Activated naive CD4-positive, alpha-beta T cell treated with anti-CD3 and anti-CD28 coated beads, Interleukin-2, amount 50 U/mL, for 24 hours (primary cell): Measurements from ENCODE around the gene TSKU.

Experiments used
- H3K27ac Mint-ChIP-seq: one replicate; pipeline ENCODE4 v1.8.0; 2021; ENCODE audit warnings: mild to moderate bottlenecking, mixed read lengths
- H3K27me3 Mint-ChIP-seq: one replicate; pipeline ENCODE4 v1.8.0; 2021; ENCODE audit warnings: mixed read lengths
- H3K36me3 Mint-ChIP-seq: one replicate; pipeline ENCODE4 v1.8.0; 2021; ENCODE audit warnings: mixed read lengths
- H3K4me1 Mint-ChIP-seq: one replicate; pipeline ENCODE4 v1.8.0; 2021; ENCODE audit warnings: mixed read lengths
- H3K4me3 Mint-ChIP-seq: one replicate; pipeline ENCODE4 v1.8.0; 2021; ENCODE audit warnings: mild to moderate bottlenecking, mixed read lengths
- H3K9me3 Mint-ChIP-seq: one replicate; pipeline ENCODE4 v1.8.0; 2021; ENCODE audit warnings: mixed read lengths

Gene TSKU

DNA sequence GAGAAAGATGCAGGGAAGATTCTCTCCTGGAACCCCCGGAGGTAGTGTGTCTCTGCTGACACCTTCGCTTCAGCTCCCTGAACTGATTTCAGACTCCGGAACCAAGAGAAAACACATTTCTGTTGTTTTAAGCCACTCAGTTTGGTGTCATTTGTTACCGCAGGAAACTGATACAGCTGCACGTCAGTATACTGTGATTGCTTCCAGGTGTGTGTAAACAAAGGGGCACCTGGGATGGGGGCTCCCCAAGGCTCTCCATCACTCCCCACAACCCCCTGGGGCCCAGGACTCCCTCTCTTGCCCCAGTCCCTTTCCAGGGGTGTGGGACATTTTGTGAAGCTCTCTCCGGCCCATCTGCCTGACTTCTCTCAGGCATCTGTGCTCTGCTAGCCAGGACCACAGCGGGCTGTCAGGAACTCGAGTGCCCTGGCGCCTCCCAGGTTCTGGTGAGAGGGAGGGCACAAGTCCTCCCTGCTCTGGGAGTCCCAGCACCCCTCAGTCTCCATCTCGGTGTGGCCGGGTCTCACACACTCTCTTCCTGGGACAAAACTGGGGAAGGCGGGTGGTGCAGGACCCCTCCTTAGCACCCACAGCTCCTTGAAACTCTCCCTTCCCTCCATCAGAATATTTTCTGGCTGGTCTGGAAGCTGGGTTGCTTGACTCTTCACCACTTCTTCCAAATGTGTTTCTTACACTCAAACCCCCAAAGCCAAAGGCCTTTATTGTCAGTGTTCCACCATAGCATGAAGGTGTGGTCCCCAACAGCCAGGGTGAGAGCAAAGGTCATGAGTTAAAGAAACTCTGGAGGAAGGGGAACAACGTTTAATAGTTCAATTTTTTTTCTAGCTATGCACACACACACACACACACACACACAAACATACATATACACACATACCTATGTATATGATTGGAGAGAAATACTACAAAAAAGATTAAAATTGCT, 35.0 kb upstream of the TSKU start:
- H3K9me3 Mint-ChIP-seq: no peaks in the 10 kb centered on the region
- H3K4me3 Mint-ChIP-seq: no peak overlapping the region
- H3K27ac Mint-ChIP-seq: no peak overlapping the region
- no peaks in the 10 kb centered on the region for H3K36me3 Mint-ChIP-seq
- no peaks in the 10 kb centered on the region for H3K4me1 Mint-ChIP-seq
- H3K27me3 Mint-ChIP-seq: no peaks in the 10 kb centered on the region

DNA sequence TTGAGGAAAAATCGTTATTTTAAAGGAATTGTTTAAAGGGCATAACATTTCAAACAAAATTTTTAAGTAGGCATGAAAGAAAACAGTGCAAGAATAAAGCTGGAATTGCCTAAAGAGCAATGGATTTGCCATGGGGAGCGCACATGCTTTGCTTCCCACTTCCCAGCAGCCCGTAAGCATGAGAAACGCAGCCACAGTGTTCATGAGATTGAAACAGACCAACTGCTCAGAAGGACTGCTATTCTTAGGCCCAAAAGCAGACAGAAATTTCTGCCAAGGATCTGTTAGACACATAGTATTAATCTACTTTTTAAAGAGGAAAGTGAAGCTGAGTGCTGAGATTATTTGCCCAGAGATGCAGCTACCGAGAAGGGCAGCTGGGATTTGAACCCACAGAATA, 34.2 kb upstream of the TSKU start:
- Mint-ChIP-seq H3K27ac (no peak overlapping the region), H3K9me3 (no peaks in the 10 kb centered on the region), H3K4me1 (no peaks in the 10 kb centered on the region), H3K36me3 (no peaks in the 10 kb centered on the region), H3K4me3 (no peak overlapping the region), H3K27me3 (no peaks in the 10 kb centered on the region)

DNA sequence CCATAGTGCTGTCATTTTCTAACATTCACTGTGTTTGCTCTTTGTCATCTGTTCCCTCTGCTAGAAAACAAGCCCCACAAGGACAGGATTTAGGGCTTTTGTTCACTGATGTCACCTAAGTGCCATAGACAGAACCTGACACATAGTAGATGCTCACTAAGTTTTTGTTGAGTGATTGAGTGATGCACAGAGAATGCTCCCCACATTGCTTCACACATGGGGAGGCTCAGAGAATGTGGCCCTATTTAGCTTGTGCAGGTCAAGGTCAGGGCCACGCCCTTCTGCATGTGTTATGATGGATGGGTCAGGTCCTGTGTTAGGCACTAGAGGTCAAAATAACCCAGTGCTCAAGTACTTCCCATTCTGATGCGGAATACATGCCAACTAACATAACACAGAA, 33.1 kb upstream of the TSKU start:
- no peaks in the 10 kb centered on the region for H3K4me1 Mint-ChIP-seq
- H3K27ac Mint-ChIP-seq: no peak overlapping the region
- H3K9me3 Mint-ChIP-seq: no peaks in the 10 kb centered on the region
- no peaks in the 10 kb centered on the region for H3K27me3 Mint-ChIP-seq
- no peak overlapping the region for H3K4me3 Mint-ChIP-seq
- H3K36me3 Mint-ChIP-seq: no peaks in the 10 kb centered on the region

DNA sequence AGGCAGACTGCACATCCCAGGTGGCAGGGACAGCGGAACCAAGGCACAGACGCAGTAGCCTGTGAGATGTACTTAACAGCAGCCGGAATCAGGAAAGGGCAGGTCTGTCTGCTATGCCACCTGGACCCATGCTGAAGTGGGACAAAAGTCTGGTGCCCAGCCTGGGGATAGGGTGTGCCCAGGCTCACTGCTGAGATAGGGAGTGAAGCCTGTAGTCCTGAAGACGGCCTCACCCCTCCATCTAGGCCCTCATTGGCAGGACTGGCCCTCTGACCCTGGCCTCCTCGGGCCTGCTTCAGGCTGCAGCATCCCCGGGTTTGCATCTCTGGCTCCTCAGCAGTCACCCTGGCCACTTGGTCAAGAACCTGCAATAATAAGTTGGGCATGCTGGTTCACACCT, 32.4 kb upstream of the TSKU start:
- Mint-ChIP-seq H3K27ac (no peak overlapping the region), H3K9me3 (no peaks in the 10 kb centered on the region), H3K27me3 (no peaks in the 10 kb centered on the region), H3K4me3 (no peak overlapping the region), H3K36me3 (no peaks in the 10 kb centered on the region), H3K4me1 (no peaks in the 10 kb centered on the region)

DNA sequence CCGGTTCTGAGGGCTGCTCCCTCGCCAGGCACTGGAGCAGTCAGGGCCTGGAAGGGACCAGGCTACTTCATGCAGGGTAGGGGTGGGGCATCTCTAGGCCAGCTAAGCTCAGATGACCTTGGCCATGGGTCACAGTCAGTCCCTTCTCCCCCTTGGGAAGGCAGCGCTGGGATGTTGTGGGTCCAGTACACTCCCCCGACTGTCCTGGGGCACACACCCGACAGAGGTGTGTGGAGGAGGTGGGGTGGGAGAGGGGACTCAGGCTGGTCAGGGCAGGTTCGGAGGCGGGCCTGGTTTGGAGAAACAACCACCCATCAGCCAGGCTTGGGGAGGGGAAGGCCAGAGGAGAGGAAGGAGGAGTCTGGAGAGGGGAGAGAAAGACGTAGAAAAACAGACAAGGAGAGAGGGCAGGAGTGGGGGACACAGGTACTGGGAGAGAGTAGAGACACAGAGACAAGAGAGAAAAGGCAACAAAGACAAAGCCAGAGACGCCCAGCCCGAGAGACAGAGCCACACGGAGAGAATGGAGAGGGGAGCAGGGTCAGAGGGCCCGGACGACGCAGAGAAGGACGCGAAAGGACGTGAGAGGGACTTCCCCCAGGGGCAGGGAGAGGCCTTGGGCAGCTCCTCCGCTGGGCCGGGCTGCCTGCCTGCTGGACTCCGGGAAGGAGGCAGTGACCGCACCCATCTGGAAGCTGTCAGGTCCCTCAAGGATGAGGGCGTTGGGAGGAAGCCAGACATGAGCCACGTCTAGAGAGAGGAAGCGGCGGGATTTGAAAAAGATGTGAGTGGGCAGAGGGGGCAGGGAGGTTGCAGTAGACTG, 30.6 kb upstream of the TSKU start:
- no peaks in the 10 kb centered on the region for H3K27me3 Mint-ChIP-seq
- peak overlapping the region; percentile 75 for H3K27ac Mint-ChIP-seq
- H3K9me3 Mint-ChIP-seq: no peaks in the 10 kb centered on the region
- no peaks in the 10 kb centered on the region for H3K36me3 Mint-ChIP-seq
- no peaks in the 10 kb centered on the region for H3K4me1 Mint-ChIP-seq
- no peak overlapping the region for H3K4me3 Mint-ChIP-seq

DNA sequence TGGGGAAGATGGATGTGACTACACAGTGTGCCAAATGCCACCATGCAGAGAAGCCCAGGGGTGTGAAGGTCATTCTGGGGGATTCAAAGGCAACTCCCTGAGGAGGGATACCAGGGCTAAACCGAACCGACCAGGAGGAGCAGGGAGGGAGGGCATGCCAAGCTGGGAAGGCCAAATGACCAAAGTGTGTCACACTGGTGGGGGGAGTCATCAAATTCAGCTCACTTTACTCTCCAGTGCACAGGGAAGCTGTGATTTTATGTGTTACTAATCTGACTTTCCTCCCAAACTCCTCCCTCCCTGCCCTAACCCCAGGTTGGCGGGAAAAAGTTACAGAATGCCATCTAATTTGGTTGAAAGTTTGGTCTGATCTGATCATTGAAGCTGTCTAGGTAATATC, 29.7 kb upstream of the TSKU start:
- Mint-ChIP-seq H3K9me3 (no peaks in the 10 kb centered on the region), H3K4me3 (no peak overlapping the region), H3K4me1 (no peaks in the 10 kb centered on the region), H3K27me3 (no peaks in the 10 kb centered on the region), H3K27ac (no peak overlapping the region), H3K36me3 (no peaks in the 10 kb centered on the region)

DNA sequence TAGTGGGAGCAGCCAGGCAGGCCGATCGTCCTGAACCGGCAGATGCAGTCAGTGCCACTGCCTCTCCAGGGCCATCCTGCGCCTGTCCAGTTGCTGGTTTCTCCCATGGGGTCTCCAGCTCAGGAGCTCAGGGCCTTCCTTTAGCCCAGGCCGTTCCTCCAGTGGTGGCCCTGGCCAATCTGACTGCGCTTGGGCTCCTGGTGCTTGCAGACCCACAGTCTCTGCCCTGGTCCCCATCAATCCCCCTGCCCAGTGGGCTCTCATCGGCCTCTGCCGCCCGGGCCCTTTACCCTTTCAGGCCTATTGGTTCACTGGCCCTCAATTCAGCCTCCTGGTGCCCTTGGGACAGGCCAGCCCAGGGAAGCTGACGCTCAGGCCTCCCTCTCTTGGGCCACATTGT, 29.2 kb upstream of the TSKU start:
- Mint-ChIP-seq H3K4me3 (no peak overlapping the region), H3K27ac (no peak overlapping the region), H3K4me1 (no peaks in the 10 kb centered on the region), H3K9me3 (no peaks in the 10 kb centered on the region), H3K36me3 (no peaks in the 10 kb centered on the region), H3K27me3 (no peaks in the 10 kb centered on the region)

DNA sequence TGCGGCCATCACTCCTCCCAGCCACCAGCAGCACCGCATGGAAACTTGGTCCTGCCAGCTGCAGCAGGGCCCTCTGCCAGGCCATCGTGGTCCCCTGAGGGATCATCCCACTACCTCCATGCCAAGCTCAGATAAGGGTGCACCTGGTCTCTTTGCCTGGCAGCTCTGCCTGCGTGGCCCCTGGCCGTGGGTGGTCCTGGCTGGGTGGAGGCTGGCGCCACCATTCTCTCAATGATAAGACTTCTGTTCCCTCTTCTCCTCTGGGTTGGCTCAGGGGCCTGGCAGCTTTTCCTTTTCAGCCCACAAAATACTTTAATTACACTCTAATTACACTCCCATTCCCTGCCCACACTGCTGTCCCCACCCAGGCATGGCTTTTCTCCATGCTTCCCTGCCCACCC, 26.8 kb upstream of the TSKU start:
- Mint-ChIP-seq H3K9me3 (no peaks in the 10 kb centered on the region), H3K4me1 (no peaks in the 10 kb centered on the region), H3K27ac (no peak overlapping the region)

DNA sequence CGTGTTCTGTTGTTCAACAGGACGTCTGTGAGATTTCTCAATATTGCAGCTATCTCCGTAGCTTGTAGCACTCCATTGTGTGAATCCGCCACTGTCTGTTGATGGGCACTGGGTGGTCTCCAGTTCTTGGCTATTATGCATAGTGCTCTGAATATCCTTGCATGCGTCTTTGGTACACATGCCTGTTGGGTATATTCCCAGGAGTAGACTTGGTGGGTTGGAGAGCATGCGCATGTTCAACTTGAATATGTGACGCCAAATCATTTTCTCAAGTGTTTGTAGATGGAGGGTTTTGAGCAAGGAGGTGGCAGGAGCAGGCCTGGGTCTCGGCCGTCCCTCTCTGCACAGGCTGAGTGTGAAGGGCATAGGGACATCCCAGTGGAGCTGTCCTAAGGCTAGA, 24.8 kb upstream of the TSKU start:
- H3K36me3 Mint-ChIP-seq: no peaks in the 10 kb centered on the region

More for the DNA sequence above, 26.8 kb upstream of the TSKU start:
- Mint-ChIP-seq H3K4me3 (no peak overlapping the region), H3K27me3 (no peaks in the 10 kb centered on the region), H3K36me3 (no peaks in the 10 kb centered on the region)

DNA sequence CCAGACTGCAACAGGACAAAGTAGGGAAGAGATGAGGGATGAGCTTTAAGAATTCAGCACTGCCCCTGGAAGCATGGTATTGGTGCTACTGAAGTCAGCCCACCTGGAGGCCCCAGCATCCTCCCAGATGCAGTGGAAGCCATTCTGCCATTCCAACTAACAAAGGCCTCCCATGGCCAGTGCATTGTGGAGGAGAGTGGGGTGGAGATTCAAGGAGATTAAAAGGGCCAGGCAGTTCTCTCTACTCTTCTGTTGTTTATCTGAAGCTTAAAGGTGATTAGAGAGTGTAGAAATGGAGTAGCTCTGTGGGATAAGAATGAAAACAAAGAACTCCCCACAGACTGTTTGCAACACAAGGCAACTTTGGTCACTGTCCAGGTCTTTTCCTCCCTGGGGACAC, 24.1 kb upstream of the TSKU start:
- Mint-ChIP-seq H3K4me1 (no peaks in the 10 kb centered on the region), H3K4me3 (no peak overlapping the region), H3K27ac (no peak overlapping the region), H3K27me3 (no peaks in the 10 kb centered on the region), H3K36me3 (no peaks in the 10 kb centered on the region), H3K9me3 (no peaks in the 10 kb centered on the region)

More for the DNA sequence above, 24.8 kb upstream of the TSKU start:
- Mint-ChIP-seq H3K27ac (peak overlapping the region; percentile 3), H3K4me3 (no peak overlapping the region), H3K9me3 (no peaks in the 10 kb centered on the region), H3K4me1 (no peaks in the 10 kb centered on the region), H3K27me3 (no peaks in the 10 kb centered on the region)

DNA sequence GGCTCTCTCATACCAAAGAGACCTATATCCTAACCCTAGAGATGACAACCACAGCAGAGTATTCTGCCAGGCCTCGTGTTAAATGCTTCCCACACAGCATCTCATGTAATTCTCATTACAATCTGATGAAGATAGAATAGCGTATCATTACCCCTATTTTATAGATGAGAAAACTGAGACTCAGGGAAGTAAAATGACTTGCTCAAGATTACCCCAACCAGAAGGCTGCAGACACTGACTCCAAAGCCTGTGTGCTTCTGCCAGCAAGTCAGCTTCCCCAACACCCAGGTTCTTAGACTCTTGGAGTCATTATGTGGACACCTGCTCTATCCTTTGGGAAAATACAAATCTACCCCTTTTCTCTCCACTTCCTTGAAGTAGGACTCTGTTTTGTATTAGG, 23.6 kb upstream of the TSKU start:
- Mint-ChIP-seq H3K36me3 (no peaks in the 10 kb centered on the region), H3K4me1 (no peaks in the 10 kb centered on the region), H3K9me3 (no peaks in the 10 kb centered on the region), H3K27ac (no peak overlapping the region), H3K27me3 (no peaks in the 10 kb centered on the region), H3K4me3 (no peak overlapping the region)

DNA sequence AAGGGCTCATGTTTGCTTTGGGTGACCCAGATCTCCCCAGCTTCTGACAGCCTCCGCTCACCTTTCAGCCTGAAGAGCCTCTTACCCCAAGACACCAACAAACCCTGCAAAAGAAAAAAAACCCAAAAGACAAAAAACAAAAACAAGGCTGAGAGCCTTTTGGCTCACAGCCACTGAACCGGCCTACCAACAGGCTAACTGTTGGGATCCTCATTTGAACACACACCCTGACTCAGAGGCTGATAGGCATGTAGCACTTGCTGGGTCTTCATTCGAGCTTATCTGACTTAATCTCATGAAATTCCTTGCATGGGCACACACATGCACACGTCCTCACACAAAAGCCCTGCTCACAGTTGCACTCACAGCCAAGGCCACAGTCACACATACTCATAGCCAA, 22.9 kb upstream of the TSKU start:
- H3K4me3 Mint-ChIP-seq: no peak overlapping the region
- H3K36me3 Mint-ChIP-seq: no peaks in the 10 kb centered on the region
- H3K9me3 Mint-ChIP-seq: no peaks in the 10 kb centered on the region
- no peak overlapping the region for H3K27ac Mint-ChIP-seq
- no peaks in the 10 kb centered on the region for H3K27me3 Mint-ChIP-seq
- no peaks in the 10 kb centered on the region for H3K4me1 Mint-ChIP-seq

DNA sequence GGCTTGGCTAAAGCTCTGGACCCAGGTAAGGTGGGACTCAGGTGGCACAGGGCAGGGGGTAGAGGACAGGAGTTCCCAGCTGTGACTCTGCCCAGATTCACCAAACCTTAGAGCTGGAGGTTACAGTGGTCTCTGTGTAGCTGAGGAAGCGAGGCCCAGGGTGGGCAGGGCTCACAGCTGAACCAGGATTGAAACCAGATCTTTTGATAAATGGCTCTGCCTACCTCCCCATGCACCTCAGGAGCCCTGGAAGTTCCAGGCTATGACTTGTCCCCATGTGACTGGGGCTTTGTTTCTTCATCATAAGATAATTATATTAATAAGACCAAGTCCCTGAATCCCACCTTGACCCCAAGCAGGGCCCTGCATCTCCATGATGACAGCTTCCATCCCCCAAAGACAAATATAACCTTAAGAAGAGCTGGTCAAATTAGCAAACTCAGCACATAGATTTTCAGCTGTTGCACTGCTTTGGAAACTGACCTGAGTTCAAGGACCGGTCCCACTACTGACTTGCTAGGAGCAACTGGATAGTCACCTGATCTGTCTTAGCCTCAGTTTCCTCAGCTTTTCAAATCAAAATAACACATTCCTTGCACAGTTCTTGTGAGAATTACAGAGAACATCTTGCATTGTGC, 21.3 kb upstream of the TSKU start:
- peaks cover 2% of the 10 kb centered on the region for H3K4me1 Mint-ChIP-seq
- no peak overlapping the region for H3K27ac Mint-ChIP-seq
- H3K36me3 Mint-ChIP-seq: no peaks in the 10 kb centered on the region
- no peaks in the 10 kb centered on the region for H3K9me3 Mint-ChIP-seq
- H3K27me3 Mint-ChIP-seq: no peaks in the 10 kb centered on the region
- H3K4me3 Mint-ChIP-seq: no peak overlapping the region

DNA sequence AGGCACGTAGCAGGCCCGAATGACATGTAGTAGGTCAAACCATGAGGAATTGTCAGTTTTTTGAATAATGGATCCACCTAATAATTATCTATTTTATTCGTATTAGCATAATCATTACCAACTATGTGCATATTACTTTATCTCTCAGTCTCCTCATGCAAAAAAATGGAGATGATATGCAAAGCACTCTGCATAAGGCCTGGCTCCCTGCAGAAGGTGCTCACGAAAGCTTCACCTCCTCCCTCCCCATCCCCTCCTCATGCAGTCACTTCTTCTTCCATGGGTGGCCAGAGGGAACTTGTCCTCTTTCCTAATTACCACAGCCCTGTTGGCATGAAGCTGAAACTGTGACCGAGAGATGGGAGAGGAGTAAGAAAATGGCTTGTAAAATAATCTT, 20.8 kb upstream of the TSKU start:
- Mint-ChIP-seq H3K4me3 (no peak overlapping the region), H3K9me3 (no peaks in the 10 kb centered on the region), H3K27me3 (no peaks in the 10 kb centered on the region), H3K4me1 (peaks cover 7% of the 10 kb centered on the region), H3K27ac (no peak overlapping the region), H3K36me3 (no peaks in the 10 kb centered on the region)

DNA sequence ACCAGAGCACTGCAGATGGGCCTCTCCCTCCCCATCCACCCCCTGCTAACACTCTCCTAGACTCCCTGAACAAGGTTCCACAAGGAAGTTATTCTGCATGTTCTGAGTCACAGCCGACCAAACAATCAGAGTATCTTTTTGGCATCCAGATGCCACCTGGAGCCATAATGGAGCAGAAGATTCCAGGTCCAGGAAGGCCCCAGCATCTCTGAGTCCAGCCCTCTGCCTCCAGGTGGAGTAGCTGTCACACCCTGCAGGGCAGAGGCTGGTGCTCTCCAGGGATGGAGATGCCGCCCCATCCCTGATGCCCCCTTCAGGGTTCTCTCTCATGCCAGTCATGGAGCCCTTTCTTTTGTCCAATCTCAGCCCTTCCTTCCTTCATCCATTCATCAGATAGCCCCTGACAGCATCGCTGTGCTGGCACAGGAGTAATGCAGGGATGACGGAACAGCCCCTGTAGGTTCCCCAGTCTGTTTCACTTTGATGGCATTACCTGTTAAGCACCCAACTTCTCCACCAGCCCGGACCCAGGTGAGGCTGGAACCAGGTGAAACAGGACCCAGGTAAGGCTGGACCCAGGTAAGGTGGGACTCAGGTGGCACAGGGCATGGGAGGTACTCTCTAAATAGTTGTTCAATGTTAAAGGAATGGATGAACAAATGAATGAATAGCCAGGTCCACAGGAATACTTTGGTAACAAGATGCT, 20.1 kb upstream of the TSKU start:
- H3K27ac Mint-ChIP-seq: no peak overlapping the region

More for the DNA sequence above, 20.1 kb upstream of the TSKU start:
- no peaks in the 10 kb centered on the region for H3K36me3 Mint-ChIP-seq
- peaks cover 13% of the 10 kb centered on the region for H3K4me1 Mint-ChIP-seq
- H3K9me3 Mint-ChIP-seq: no peaks in the 10 kb centered on the region
- no peak overlapping the region for H3K4me3 Mint-ChIP-seq
- no peaks in the 10 kb centered on the region for H3K27me3 Mint-ChIP-seq
